ENCODE measurements around the gene RNF181. TPM values are rescaled to one million over a fixed set of nuclear protein-coding genes. Genes with fewer than 3 reads are reported as not detected.
A peak's percentile ranks its signal among the peaks of the same experiment; 100 is the strongest.

RNF181 gene
- total and polyA plus RNA-seq, 2 of the 13 experiments (the other 11 are each of a cell fraction or from before 2014, with no cell fraction given) = 224 to 578 TPM

DNA sequence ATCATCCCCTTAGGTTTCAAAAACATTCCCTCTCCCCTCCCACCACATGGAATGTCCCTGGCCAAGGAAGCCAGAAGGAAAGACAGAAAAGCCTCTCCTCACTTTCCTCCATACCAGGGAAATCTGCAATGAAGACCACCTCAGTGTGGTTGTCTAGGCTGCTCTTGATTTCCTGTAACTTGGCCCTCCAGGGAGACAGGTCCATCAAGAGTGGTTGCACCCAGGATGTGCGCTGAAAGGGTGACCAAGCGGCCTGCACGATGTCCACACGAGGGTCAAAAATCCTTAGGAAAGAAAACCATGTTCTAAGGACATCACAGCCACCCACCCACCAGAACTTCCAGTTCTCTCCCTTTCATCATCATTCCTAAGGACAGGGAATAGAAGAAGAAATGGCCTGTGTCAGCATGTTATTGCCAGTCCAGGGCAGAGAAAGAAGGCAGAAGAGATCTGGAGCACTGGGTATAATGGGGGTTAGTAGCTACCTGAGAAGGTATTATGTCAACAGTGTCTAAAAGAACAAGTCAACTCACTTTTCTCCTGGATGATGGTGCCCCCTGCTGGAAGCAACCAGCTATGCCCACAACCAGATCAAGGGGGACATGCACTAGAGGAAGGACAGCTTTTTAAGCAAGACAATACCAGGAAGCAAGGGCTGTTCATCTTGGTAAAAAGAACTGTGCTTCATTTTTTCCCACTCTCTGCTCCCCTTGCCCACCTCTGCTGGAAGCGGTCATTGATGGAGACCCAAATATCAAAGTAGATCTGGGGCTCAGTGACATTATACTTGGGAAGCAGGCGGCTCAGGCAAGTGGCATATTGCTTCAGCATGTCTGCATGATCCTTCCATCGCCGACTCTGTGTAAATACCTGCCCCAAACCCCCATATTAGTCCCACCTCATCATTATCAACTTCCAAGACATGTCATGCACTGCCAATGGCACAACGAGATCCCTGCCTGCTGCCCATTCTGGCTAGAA is 43.6 kb upstream of the RNF181 start (continued):
- TF ChIP-seq RBFOX2 (IDR thresholded peaks at IDR 0.05; ENCODE audit: low read depth, low read length) (0 out of 2 replicates have a peak, but pooled peaks have one; percentile 30), ZBTB20 (CRISPR knock-in tag; IDR thresholded peaks at IDR 0.05; ENCODE audit: borderline replicate concordance, low read depth) (no peak), CENPT (CRISPR knock-in tag; IDR thresholded peaks at IDR 0.05; ENCODE audit: low read depth) (no peak), SSRP1 (CRISPR knock-in tag; IDR thresholded peaks at IDR 0.05) (peak; percentile 80; the same call in 1 of the 2 replicates), SMYD3 (CRISPR knock-in tag; IDR thresholded peaks at IDR 0.05) (no peak), ZNF567 (CRISPR knock-in tag; IDR thresholded peaks at IDR 0.05; ENCODE audit: borderline replicate concordance) (0 out of 2 replicates have a peak, but pooled peaks have one; percentile 66), FOXK1 (CRISPR knock-in tag; IDR thresholded peaks at IDR 0.05; ENCODE audit: borderline replicate concordance, low read depth) (0 out of 2 replicates have a peak, but pooled peaks have one; percentile 70), SPEN (CRISPR knock-in tag; IDR thresholded peaks at IDR 0.05; ENCODE audit: low read depth) (no peak), NFRKB (IDR thresholded peaks at IDR 0.05) (no peak), ZNF737 (CRISPR knock-in tag; IDR thresholded peaks at IDR 0.05; ENCODE audit: borderline replicate concordance) (no peak), ZNF333 (CRISPR knock-in tag; IDR thresholded peaks at IDR 0.05; ENCODE audit: borderline replicate concordance) (no peak)
- TF ChIP-seq, protein P1, sequence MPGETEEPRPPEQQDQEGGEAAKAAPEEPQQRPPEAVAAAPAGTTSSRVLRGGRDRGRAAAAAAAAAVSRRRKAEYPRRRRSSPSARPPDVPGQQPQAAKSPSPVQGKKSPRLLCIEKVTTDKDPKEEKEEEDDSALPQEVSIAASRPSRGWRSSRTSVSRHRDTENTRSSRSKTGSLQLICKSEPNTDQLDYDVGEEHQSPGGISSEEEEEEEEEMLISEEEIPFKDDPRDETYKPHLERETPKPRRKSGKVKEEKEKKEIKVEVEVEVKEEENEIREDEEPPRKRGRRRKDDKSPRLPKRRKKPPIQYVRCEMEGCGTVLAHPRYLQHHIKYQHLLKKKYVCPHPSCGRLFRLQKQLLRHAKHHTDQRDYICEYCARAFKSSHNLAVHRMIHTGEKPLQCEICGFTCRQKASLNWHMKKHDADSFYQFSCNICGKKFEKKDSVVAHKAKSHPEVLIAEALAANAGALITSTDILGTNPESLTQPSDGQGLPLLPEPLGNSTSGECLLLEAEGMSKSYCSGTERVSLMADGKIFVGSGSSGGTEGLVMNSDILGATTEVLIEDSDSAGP (CRISPR knock-in tag; IDR thresholded peaks at IDR 0.05; ENCODE audit: borderline replicate concordance) = 0 out of 2 replicates have a peak, but pooled peaks have one; percentile 4
- TF ChIP-seq, protein P2, sequence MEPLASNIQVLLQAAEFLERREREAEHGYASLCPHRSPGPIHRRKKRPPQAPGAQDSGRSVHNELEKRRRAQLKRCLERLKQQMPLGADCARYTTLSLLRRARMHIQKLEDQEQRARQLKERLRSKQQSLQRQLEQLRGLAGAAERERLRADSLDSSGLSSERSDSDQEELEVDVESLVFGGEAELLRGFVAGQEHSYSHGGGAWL (CRISPR knock-in tag; IDR thresholded peaks at IDR 0.05) = no peak
- TF ChIP-seq, protein P3, sequence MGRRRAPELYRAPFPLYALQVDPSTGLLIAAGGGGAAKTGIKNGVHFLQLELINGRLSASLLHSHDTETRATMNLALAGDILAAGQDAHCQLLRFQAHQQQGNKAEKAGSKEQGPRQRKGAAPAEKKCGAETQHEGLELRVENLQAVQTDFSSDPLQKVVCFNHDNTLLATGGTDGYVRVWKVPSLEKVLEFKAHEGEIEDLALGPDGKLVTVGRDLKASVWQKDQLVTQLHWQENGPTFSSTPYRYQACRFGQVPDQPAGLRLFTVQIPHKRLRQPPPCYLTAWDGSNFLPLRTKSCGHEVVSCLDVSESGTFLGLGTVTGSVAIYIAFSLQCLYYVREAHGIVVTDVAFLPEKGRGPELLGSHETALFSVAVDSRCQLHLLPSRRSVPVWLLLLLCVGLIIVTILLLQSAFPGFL (CRISPR knock-in tag; IDR thresholded peaks at IDR 0.05) = no peak
- TF ChIP-seq, protein P4, sequence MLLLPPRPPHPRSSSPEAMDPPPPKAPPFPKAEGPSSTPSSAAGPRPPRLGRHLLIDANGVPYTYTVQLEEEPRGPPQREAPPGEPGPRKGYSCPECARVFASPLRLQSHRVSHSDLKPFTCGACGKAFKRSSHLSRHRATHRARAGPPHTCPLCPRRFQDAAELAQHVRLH (CRISPR knock-in tag; IDR thresholded peaks at IDR 0.05; ENCODE audit: borderline replicate concordance, low read depth) = peak; percentile 84; the same call in 1 of the 2 replicates
- TF ChIP-seq, protein P5, sequence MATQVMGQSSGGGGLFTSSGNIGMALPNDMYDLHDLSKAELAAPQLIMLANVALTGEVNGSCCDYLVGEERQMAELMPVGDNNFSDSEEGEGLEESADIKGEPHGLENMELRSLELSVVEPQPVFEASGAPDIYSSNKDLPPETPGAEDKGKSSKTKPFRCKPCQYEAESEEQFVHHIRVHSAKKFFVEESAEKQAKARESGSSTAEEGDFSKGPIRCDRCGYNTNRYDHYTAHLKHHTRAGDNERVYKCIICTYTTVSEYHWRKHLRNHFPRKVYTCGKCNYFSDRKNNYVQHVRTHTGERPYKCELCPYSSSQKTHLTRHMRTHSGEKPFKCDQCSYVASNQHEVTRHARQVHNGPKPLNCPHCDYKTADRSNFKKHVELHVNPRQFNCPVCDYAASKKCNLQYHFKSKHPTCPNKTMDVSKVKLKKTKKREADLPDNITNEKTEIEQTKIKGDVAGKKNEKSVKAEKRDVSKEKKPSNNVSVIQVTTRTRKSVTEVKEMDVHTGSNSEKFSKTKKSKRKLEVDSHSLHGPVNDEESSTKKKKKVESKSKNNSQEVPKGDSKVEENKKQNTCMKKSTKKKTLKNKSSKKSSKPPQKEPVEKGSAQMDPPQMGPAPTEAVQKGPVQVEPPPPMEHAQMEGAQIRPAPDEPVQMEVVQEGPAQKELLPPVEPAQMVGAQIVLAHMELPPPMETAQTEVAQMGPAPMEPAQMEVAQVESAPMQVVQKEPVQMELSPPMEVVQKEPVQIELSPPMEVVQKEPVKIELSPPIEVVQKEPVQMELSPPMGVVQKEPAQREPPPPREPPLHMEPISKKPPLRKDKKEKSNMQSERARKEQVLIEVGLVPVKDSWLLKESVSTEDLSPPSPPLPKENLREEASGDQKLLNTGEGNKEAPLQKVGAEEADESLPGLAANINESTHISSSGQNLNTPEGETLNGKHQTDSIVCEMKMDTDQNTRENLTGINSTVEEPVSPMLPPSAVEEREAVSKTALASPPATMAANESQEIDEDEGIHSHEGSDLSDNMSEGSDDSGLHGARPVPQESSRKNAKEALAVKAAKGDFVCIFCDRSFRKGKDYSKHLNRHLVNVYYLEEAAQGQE (IDR thresholded peaks at IDR 0.05; ENCODE audit: borderline replicate concordance in 1 of 2, low read depth in 1 of 2, low read length in 2 of 2) = no peak
- TF ChIP-seq, protein P6, sequence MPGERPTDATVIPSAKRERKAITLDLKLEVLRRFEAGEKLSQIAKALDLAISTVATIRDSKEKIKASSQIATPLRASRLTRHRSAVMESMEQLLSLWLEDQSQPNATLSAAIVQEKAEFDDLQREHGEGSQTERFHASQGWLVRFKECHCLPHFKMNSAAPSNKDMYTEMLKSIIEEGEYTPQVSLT (CRISPR knock-in tag; IDR thresholded peaks at IDR 0.05; ENCODE audit: borderline replicate concordance, low read depth) = no peak
